ENCODE results near the gene TSPY4. TPM values are rescaled to one million over a fixed set of nuclear protein-coding genes. Genes with fewer than 3 reads are reported as not detected.
"Not testable (repeated sequence)": the region's sequence is repeated elsewhere in the genome, so short reads cannot be mapped to it uniquely, and the experiment has no call there.

The TSPY4 gene, protein sequence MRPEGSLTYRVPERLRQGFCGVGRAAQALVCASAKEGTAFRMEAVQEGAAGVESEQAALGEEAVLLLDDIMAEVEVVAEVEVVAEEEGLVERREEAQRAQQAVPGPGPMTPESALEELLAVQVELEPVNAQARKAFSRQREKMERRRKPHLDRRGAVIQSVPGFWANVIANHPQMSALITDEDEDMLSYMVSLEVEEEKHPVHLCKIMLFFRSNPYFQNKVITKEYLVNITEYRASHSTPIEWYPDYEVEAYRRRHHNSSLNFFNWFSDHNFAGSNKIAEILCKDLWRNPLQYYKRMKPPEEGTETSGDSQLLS
- total RNA-seq (2021; fragmentation: NEBNext Ultra II Directional; extraction: Animal tissue kit (Norgen Biotek cat#: 25700)): not detected
- long read RNA-seq: 0 reads

DNA sequence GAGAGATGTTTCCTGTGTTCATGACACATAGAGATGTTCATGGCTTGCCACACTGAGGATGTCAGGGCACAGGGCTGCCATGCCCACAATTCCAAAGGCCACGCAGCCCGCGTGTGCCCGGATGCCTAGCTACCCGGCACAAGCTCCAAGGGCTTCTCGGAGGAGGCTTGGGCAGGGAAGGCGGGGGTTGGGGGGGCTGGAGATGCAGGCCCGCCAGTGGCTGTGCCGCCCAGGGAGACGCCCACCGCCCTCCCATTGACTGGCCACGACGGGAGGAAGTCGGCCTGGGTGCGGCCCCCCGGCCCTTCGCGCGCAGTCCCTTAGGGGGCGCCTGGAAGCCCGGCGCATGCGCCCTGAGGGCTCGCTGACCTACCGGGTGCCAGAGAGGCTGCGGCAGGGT is at the start of gene TSPY4:
Gene TSPY4 (plus strand): TSS at position 301 of the 400 bp plus-strand sequence. CDS start 46 bp downstream, at position 347.
- H3K4me1 Mint-ChIP-seq (ENCODE audit: low read depth); H3K9me3 Mint-ChIP-seq; H3K36me3 Mint-ChIP-seq (ENCODE audit: low read depth); H3K4me3 Mint-ChIP-seq; H3K27ac Mint-ChIP-seq; DNase-seq; H3K27me3 Mint-ChIP-seq (ENCODE audit: insufficient read depth): not testable (repeated sequence)

GRCh38 chrY:9320996-9321395 is 16.3 kb upstream of the TSPY4 start:
- Mint-ChIP-seq H3K27ac (no peak overlapping the region), H3K36me3 (ENCODE audit: low read depth) (no peaks in the 10 kb centered on the region), H3K27me3 (ENCODE audit: insufficient read depth) (no peaks in the 10 kb centered on the region), H3K9me3 (no peaks in the 10 kb centered on the region), H3K4me3 (no peak overlapping the region), H3K4me1 (ENCODE audit: low read depth) (no peaks in the 10 kb centered on the region)
- DNase-seq: no peak
- no peak for TF ChIP-seq CTCF (IDR thresholded peaks at IDR 0.05)

DNA sequence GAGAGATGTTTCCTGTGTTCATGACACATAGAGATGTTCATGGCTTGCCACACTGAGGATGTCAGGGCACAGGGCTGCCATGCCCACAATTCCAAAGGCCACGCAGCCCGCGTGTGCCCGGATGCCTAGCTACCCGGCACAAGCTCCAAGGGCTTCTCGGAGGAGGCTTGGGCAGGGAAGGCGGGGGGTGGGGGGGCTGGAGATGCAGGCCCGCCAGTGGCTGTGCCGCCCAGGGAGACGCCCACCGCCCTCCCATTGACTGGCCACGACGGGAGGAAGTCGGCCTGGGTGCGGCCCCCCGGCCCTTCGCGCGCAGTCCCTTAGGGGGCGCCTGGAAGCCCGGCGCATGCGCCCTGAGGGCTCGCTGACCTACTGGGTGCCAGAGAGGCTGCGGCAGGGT is 20.2 kb downstream of the TSPY4 start, which contains the start of gene TSPY8:
Gene TSPY8 (plus strand): TSS at position 301 of the 400 bp plus-strand sequence. CDS start 46 bp downstream, at position 347.
- H3K4me1 Mint-ChIP-seq (ENCODE audit: low read depth); DNase-seq; H3K27ac Mint-ChIP-seq; H3K27me3 Mint-ChIP-seq (ENCODE audit: insufficient read depth); H3K36me3 Mint-ChIP-seq (ENCODE audit: low read depth); H3K4me3 Mint-ChIP-seq; H3K9me3 Mint-ChIP-seq: not testable (repeated sequence)

Other genes with a start within 250 kb of the TSPY4 start
- gene TSPY8, start 20.3 kb downstream of the TSPY4 start, total RNA-seq (2021; fragmentation: NEBNext Ultra II Directional; extraction: Animal tissue kit (Norgen Biotek cat#: 25700)): not detected
- gene TSPY3, start 61.0 kb downstream of the TSPY4 start, total RNA-seq (2021; fragmentation: NEBNext Ultra II Directional; extraction: Animal tissue kit (Norgen Biotek cat#: 25700)): not detected
- gene TSPY1, start 129.5 kb downstream of the TSPY4 start, total RNA-seq (2021; fragmentation: NEBNext Ultra II Directional; extraction: Animal tissue kit (Norgen Biotek cat#: 25700)): not detected
- gene TSPY9, start 149.8 kb downstream of the TSPY4 start, total RNA-seq (2021; fragmentation: NEBNext Ultra II Directional; extraction: Animal tissue kit (Norgen Biotek cat#: 25700)): not detected
- gene TSPY10, start 190.4 kb downstream of the TSPY4 start, total RNA-seq (2021; fragmentation: NEBNext Ultra II Directional; extraction: Animal tissue kit (Norgen Biotek cat#: 25700)): not detected

Measured in HFFc6 (cell line).